AG09309 (cell line): Measurements from ENCODE around the gene ARHGEF3.

Experiments used
- DNase-seq: peaks from one replicate; pipeline ENCODE4 v3.0.0-alpha.2; 2010; ENCODE audit warnings: low read depth
- H3K4me3 ChIP-seq: 2 replicates; pipeline ENCODE4 v1.5.1; 2011; ENCODE audit warnings: mild to moderate bottlenecking, low read depth, low read length, moderate library complexity; ENCODE audit not compliant: control insufficient read depth
- TF ChIP-seq, protein P1 (sequence below): IDR thresholded peaks from 2 replicates; pipeline ENCODE4 v1.5.1; 2011; ENCODE audit warnings: mild to moderate bottlenecking, low read depth, low read length, inconsistent platforms; ENCODE audit not compliant: insufficient read depth, control insufficient read depth; ENCODE audit errors: missing control alignments

Gene ARHGEF3

DNA sequence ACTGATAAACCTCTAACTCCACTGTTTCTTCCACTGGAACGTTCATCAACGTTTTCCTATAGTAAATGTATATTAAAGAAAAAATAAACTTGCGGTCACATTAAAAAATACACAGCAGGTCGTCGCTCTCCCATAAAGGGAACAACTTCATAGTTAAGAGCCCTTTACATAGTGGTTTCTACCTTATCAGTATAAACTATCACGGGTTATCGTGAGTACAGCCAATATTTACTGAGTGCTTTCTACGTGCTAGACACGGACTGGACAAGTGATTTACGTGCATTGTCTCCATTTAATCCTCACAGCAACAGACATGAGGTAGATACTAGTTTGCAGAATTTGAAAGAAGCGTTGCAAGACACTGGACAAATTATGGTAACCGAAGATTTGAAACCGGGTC lies 117.7 kb downstream of the ARHGEF3 start:
- no peak overlapping the region for H3K4me3 ChIP-seq
- TF ChIP-seq, protein P1, sequence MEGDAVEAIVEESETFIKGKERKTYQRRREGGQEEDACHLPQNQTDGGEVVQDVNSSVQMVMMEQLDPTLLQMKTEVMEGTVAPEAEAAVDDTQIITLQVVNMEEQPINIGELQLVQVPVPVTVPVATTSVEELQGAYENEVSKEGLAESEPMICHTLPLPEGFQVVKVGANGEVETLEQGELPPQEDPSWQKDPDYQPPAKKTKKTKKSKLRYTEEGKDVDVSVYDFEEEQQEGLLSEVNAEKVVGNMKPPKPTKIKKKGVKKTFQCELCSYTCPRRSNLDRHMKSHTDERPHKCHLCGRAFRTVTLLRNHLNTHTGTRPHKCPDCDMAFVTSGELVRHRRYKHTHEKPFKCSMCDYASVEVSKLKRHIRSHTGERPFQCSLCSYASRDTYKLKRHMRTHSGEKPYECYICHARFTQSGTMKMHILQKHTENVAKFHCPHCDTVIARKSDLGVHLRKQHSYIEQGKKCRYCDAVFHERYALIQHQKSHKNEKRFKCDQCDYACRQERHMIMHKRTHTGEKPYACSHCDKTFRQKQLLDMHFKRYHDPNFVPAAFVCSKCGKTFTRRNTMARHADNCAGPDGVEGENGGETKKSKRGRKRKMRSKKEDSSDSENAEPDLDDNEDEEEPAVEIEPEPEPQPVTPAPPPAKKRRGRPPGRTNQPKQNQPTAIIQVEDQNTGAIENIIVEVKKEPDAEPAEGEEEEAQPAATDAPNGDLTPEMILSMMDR: no peak
- no peak for DNase-seq

DNA sequence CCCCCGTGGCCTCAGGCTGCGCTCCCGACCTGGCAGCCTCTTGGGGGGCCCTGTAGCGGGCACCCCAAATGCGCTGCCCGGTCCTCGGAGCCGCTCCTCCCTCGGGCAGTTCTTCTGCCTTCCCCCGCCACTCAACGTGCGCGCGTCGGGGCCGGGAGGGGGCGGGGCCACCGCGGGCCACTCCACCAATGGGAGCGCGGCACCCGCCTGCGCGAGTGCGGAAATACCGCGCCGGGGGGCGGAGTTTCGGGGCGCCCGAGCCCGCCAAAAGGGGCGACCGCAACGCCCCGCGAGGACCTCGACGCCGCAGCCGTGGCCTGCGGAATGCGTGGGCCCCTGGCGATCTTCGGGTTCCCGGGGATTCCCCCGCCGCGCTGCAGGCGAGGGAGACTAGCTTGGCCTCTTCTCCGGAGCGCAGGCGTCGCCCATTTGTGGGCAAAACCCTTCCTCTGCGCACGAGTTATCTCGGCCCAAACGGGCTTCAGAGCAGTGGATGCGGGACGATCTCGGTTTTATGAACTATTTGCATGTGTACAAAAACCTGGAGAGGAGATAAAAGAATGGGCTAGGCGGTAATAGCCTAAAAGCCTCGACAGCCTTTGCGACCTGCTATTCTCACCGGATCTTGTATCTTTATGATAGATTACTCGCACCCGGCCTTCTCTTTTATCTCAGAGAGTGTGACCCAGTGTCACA lies 118.5 kb downstream of the ARHGEF3 start, which contains the start of gene TASOR:
Gene TASOR (minus strand): TSS at position 144 of the 696 bp plus-strand sequence. CDS start 259 bp downstream, outside the sequence.
- peak; percentile 3 for DNase-seq
- TF ChIP-seq, protein P1: no peak
- H3K4me3 ChIP-seq: peak within 1 kb of the TSS; percentile 80

DNA sequence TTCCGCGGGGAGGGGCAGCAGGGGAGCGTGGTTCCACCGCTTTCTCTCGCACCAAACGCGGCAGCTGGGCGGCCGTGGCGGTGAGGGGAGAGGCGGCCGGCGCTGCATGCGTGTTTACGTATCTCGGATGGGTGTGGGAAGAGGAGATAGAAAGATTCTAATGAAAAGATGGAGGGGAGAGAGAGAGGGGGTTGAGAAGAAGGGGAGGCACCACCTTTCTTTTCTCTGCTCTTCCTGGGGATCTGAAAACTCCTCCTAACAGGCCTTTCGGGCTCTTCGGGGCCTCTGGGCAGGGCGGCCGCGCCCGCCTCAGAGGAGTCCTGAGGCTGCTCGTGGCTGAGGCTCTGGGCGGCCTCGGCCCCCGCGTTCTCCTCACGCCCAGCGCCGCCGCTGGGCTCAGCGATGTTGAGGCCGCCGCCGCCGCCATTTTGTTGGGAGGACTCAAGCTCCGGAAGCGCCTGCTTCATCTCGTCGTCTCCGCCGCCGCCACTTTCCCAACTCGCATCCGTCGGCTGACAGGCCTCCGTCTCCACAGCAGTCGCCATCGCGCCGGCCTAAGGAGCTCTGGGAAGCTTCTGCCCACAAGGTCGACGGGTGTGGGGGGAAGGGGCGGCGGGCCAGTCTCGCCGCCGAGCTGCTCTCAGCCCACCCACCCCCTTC lies 119.2 kb downstream of the ARHGEF3 start:
- TF ChIP-seq, protein P1: no peak
- peak; percentile 23 for DNase-seq

DNA sequence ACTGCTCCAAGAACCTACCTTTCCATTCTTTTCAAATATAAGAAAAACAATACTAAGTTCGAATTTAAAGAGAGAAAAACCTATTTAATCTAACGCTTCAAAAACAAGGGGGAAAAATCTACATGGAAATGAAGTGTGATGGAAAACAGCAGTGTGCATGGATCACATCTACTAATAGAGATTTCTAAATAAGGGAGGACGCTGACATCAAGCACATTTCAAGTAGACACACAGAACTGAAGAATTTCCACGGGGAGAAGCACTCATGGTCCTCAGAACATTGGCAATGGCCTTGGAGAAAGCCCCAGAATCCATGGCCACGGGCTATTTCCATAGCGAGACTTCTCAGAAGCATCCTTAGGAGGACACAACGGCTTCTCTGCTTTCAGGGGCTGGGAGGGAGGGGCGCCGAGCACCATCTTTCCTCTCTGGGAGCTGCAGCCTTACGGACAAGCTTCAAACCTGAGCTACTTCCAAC lies 119.7 kb downstream of the ARHGEF3 start:
- H3K4me3 ChIP-seq: peak overlapping the region; percentile 80
- TF ChIP-seq, protein P1: no peak
- peak; percentile 0 for DNase-seq

More for the DNA sequence above, 119.2 kb downstream of the ARHGEF3 start:
- peak overlapping the region; percentile 80 for H3K4me3 ChIP-seq

DNA sequence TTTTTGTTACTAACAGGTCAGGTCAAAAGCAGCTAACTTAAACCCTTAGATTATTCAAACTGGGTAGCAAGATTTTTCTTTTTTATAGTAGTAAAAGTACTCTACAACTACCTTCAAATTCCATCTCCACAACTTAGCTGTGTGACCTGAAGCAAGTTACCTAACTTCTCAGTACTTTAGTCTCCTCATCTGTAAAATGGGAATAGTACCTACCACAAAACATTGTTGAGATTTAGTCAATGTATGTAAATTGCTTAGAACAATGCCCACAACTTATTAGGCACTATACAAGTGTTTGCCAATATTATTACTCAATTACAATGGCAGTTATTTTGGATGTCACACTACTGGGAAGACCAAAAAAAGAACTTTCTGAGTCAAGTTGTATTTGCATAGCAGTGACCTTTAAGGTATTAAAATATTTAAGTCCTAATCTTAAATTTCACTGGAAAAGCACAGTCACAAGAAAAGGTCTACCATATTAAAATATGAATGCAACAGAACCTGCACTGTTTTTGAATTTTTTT lies 121.6 kb downstream of the ARHGEF3 start:
- no peak overlapping the region for H3K4me3 ChIP-seq
- DNase-seq: no peak

More for the DNA sequence above, 121.6 kb downstream of the ARHGEF3 start:
- TF ChIP-seq, protein P1: no peak
